H54 (cell line): ENCODE measurements around the gene CIRBP.
A peak's percentile ranks its signal among the peaks of the same experiment; 100 is the strongest.

ENCODE experiments used
- DNase-seq: peaks from one replicate; pipeline ENCODE4 v3.0.0; 2011; ENCODE audit warnings: low spot score, mixed read lengths; ENCODE audit not compliant: insufficient read length
- FAIRE-seq: peaks from 3 replicates; lab custom pipeline; 2011; peaks lifted over from hg19 to GRCh38; lab: Jason Lieb, UNC
- POLR2A ChIP-seq: IDR thresholded peaks from 2 replicates; pipeline ENCODE4 v1.6.1; 2011; ENCODE audit warnings: low read depth, mild to moderate bottlenecking, low read length

CIRBP gene

GRCh38 chr19:1259206-1259875 lies 9.8 kb upstream of the CIRBP start:
- FAIRE-seq (no peak), DNase-seq (peak; percentile 63)
- peak; percentile 25 for TF ChIP-seq POLR2A

- FAIRE-seq (no peak), DNase-seq (no peak)
Measured at GRCh38 chr19:1259876-1260748, 9.0 kb upstream of the CIRBP start.

DNA sequence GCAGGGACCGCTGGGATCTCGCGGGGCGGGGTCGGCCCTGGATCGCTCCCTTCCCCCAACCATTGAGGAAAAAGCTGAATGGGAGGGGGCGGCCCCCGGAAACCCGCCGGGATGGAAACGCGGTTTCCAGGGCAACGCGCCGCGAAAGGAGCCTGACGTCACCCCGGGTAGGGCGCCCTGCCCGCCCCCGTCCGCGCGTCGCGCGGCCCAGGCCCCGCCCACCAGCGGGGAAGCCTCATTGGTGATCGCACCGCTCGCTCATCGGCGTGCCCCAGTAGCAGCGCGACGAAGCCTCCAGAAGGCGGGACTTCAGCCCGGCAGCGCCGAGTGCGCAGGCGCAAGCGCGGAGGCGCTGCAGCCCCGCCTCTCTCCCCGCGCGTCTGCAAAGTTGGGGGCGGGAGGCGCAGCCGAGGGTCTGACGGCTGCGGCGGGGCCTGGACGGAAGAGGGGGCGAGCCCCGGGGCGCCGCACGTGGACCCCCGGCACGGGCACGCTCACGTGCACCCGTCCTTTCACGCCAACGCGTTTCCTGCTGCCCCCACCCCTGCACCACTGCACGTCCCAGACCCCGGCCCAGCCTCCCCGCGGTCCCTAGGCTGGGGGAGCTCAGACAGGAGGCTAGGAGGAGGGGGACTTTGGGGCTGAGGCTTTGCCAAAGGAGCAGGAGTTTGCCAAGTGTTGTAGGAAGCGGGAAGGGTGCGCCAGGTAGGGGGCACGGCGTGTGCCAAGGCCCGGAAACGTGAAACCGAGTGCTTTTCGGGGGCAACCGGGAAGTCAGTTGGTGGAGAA lies 8.2 kb upstream of the CIRBP start:
- DNase-seq: peak; percentile 85
- peak; percentile 14; the same call in 1 of the 2 replicates for TF ChIP-seq POLR2A
- FAIRE-seq: no peak

More at GRCh38 chr19:1259876-1260748, 9.0 kb upstream of the CIRBP start:
- no peak for TF ChIP-seq POLR2A

- no peak for TF ChIP-seq POLR2A
- no peak for DNase-seq
- no peak for FAIRE-seq
Measured at GRCh38 chr19:1261538-1261797, 7.7 kb upstream of the CIRBP start.

DNA sequence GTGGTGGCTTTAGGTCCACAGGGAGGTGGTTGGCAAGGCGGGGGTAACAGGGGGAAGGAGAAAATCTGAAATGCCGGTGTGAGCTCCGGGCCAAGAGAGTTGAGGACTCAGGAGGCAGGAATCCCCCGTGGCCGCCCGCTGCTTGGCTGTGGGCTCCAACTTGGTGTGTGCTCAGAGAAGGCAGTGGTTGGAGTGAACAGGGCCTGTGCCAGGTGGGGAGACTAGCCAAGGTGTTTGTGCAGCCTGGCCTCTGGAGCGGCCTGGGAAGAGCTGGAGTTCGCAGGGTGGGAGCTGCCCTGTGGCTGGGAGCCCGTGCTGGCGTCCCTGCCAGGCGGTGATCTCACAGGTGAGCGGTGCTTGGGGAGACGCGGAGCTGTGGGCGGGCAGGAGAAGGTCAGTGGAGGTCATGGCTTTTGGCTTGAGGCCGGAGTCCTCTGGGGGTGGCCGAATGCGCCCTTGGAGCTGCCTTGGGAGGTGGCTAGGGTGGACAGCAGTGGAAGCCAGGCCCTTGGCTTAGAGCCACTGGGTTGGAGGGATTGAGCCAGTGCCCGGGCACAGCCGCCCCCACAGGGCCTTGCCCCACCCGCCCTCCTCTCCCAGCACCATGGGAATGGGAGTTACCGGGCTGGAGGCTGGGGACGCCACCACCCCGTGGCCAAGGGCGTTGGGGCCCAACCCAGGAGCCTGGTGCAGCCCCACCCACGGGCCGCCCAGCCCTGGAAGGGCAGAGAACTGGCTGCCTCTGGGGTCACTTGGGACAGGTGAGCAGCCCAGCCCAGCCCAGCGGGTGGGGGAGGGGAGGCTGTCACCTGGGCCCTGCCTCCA lies 7.1 kb upstream of the CIRBP start:
- FAIRE-seq: no peak
- no peak for DNase-seq
- TF ChIP-seq POLR2A: no peak

DNA sequence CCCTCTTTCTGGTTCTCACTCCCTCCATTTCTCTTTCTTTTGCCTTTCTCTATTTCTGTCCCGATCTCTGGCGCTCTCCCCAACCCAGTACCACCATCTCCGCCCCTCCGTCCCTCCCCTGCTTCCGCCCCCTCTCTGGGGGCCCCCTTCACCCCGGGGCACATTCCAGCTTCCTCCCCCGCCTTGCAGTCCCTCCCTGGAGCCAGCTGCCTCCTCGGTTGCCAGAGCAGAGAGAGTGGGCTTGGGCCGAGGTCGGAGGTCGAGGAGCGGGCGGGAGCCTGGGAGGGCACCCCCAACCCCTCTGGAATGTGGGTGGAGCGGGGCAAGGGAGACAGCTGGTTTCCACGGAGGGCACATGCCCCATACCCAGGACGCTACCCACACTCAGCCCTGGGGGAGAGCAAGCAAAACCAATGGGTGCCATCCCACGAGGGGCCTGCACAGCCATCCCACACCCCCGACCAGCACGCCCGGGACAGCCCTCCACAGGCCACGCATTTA lies 6.5 kb upstream of the CIRBP start:
- FAIRE-seq (no peak), DNase-seq (no peak)
- TF ChIP-seq POLR2A: no peak

GRCh38 chr19:1263188-1263587 lies 5.9 kb upstream of the CIRBP start:
- no peak for TF ChIP-seq POLR2A
- FAIRE-seq (no peak), DNase-seq (no peak)

DNA sequence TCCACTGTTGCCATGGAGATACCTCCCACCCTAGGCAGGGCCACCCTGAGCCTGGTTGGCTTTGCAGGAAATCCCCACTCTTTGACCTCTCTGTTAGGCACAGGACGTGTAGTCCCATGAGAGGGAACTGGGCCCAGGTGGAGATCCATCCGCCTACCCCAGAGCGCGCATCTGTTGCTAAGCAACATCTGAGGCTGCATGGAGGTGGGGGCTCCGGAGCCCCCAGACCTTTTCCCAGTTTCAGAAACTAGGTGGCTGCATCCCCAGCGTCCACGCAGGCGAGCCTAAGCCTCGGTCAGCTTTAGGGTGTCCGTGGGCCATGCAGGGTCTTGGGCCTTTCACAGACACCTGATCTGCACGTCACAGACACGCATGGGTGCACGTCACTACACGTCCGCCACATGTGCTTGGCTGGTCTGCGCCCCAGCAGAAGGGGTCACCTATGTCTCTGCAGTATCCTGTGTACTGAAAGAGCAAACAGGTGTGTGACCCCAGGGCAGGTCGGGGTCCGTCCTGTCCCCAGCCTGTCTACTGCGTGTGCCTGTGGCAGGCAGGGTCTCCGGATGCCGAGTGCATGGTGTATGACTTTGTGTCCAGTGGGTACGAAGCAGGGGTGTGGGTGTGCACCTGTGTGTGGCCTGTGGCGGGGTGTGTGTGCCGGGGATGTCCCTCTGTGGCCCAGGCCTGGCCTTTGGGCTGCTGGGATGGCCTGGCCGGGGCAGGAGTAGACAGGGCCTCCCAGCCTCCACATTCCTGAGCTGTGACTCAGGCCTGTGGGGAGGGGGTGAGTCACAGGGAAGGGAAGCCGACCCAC lies 4.1 kb upstream of the CIRBP start:
- no peak for TF ChIP-seq POLR2A
- DNase-seq (peak; percentile 95), FAIRE-seq (no peak)

DNA sequence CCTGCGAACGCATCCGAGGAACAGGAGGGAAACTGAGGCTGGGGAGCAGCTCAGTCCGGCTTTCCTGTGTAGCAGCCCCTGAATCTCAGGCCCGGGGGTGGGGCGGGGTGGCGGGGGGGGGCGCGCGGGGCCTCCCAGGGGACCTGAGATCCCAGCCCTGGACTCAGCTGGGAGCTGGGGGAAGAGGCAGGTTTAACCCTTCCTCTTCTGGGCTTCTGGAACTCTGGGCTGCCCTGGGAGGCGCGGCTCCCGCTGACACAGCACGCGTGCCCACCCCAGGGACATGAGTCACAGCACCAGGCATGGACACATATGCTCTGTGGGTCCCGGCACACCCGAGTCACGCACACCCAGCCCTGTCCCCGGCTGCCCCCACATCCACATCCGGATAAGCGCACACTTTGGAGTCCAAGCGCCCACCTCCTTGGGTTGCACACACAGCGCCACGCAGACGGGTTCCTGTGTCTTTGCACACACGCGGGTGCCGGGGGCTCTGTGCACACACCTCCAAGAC lies 3.5 kb upstream of the CIRBP start:
- no peak for DNase-seq
- no peak for FAIRE-seq
- TF ChIP-seq POLR2A: no peak

DNA sequence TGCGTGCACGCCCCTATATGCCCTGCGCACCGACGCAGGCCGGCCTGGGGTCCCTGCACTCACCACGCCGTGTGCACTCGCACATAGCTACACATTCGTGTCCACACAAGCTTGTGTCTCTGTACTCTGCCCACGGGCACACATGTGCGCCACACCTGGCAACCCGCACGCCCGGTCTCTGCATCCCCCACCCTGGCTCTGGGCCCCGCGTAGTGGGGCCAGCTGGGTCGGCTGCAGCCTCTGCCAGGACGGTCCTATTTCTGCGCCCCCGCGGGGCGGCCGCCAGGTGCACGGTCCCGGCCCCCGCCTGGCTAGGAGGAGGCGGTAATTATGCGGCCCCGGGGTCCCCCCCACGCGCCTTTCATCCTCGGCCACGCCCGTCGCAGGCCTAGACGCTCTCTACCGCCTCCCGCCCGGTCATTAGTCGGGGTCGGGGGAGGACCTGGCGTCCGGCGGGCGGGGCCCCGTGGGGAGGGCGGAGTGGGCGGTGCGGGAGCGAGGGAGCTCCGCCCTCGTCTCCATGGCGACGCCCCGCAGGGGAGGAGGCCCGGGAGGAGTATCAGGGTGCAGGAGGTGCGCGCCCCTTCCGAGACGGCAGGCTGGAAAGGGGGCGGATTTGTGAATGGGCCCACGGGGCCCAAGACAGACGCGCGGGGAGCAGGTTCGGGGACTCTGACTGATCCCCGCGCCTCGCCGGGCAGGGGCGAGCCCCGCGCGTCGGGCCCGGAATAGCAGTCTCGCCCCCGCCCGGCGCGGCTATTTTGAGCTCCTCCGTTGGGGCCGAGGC lies 2.8 kb upstream of the CIRBP start:
- 0 out of 2 replicates have a peak, but pooled peaks have one; percentile 12 for TF ChIP-seq POLR2A
- FAIRE-seq: no peak
- DNase-seq: peak; percentile 87

- TF ChIP-seq POLR2A: peak; percentile 3; the same call in 1 of the 2 replicates
- FAIRE-seq (no peak), DNase-seq (no peak)
Measured at GRCh38 chr19:1266916-1267476, 2.1 kb upstream of the CIRBP start.
